ENCODE results near the gene TTC28.
"Not testable (repeated sequence)": the region's sequence is repeated elsewhere in the genome, so short reads cannot be mapped to it uniquely, and the experiment has no call there.

Gene TTC28

GRCh38 chr22:28481725-28482124, 197.9 kb downstream of the TTC28 start:
- DNase-seq (ENCODE audit: low read depth): no peak
- TF ChIP-seq CTCF (IDR thresholded peaks at IDR 0.05; ENCODE audit: low read depth, low read length, missing control alignments): no peak
- H3K4me3 ChIP-seq (ENCODE audit: low read depth, low read length): no peak overlapping the region

- no peak for DNase-seq (ENCODE audit: low read depth)
- no peak overlapping the region for H3K4me3 ChIP-seq (ENCODE audit: low read depth, low read length)
- no peak for TF ChIP-seq CTCF (IDR thresholded peaks at IDR 0.05; ENCODE audit: low read depth, low read length, missing control alignments)
Measured at GRCh38 chr22:28480000-28480715, 199.5 kb downstream of the TTC28 start.

GRCh38 chr22:28478564-28478963, 201.1 kb downstream of the TTC28 start:
- TF ChIP-seq CTCF (IDR thresholded peaks at IDR 0.05; ENCODE audit: low read depth, low read length, missing control alignments): no peak
- H3K4me3 ChIP-seq (ENCODE audit: low read depth, low read length): no peak overlapping the region
- no peak for DNase-seq (ENCODE audit: low read depth)

- DNase-seq (ENCODE audit: low read depth): no peak
- no peak for TF ChIP-seq CTCF (IDR thresholded peaks at IDR 0.05; ENCODE audit: low read depth, low read length, missing control alignments)
- no peak overlapping the region for H3K4me3 ChIP-seq (ENCODE audit: low read depth, low read length)
Measured at GRCh38 chr22:28477556-28477955, 202.1 kb downstream of the TTC28 start.

- DNase-seq (ENCODE audit: low read depth): no peak
- no peak for TF ChIP-seq CTCF (IDR thresholded peaks at IDR 0.05; ENCODE audit: low read depth, low read length, missing control alignments)
- no peak overlapping the region for H3K4me3 ChIP-seq (ENCODE audit: low read depth, low read length)
Measured at GRCh38 chr22:28474330-28474729, 205.3 kb downstream of the TTC28 start.

GRCh38 chr22:28473258-28473657, 206.4 kb downstream of the TTC28 start:
- no peak for DNase-seq (ENCODE audit: low read depth)
- no peak overlapping the region for H3K4me3 ChIP-seq (ENCODE audit: low read depth, low read length)
- TF ChIP-seq CTCF (IDR thresholded peaks at IDR 0.05; ENCODE audit: low read depth, low read length, missing control alignments): no peak

- DNase-seq (ENCODE audit: low read depth); H3K4me3 ChIP-seq (ENCODE audit: low read depth, low read length): not testable (repeated sequence)
Measured at GRCh38 chr22:28467055-28467454, 212.6 kb downstream of the TTC28 start.
